SKM-1 treated with dmso at 0.1 percent for 144 hours (cell line): ENCODE measurements around the gene CPB2.

Experiments used
- DNase-seq: peaks from one replicate; lab custom pipeline; 2025; ENCODE audit not compliant: unreplicated experiment; lab: John Stamatoyannopoulos, UW

The CPB2 gene

DNA sequence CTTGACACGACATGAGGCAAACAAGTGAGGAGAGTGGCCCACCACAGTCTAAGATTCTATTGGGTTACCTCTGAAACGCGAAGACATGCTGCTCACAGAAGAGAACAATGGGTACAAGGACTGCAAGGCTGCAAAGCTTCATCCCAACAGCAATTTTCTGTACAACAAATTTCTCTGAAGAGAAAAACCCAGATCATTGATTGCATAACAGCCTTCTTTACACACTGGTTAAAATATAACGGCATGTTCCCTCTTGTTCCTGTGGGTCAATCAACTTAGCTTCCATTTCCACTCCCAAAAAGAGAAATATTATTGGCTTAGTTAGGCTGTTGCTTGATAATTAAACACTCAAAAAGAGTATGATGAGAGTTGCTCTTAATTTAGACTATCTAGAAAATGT lies at the start of gene CPB2:
TSS of gene CPB2 (minus strand) at position 166 of the 400 bp plus-strand sequence. CDS start at position 142, 24 bp downstream.
- no peak for DNase-seq

DNA sequence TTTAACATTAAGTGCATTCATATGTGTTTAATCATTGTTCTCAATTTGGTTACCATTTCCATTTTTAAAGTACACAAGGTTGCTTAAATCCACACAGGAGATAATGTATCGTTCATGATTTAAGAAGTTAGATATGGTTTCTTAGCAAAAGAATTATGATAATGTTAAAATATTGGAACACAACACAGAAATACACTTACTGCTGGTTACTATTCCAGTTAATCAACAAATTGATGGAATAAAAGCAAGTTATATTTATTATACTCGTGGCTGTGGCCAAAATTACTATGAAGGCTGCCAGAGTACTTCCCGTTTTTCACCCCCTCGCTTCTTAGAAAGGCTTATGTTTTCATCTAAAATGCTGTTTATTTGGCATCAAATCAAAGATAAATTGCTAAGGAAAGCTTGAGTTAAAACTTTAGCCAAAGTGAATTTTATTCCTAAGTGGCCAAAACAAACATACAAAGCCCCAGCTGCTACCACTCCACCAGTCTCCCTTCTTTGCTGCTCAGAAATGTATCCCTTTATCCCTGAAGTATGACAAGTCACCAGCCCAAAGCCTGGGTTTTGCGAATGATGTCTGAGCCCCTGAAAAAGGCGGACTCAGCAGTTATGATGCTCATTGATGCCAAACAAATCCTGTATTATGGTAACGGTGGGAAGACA lies 49.4 kb upstream of the CPB2 start:
- DNase-seq, result no peak

DNA sequence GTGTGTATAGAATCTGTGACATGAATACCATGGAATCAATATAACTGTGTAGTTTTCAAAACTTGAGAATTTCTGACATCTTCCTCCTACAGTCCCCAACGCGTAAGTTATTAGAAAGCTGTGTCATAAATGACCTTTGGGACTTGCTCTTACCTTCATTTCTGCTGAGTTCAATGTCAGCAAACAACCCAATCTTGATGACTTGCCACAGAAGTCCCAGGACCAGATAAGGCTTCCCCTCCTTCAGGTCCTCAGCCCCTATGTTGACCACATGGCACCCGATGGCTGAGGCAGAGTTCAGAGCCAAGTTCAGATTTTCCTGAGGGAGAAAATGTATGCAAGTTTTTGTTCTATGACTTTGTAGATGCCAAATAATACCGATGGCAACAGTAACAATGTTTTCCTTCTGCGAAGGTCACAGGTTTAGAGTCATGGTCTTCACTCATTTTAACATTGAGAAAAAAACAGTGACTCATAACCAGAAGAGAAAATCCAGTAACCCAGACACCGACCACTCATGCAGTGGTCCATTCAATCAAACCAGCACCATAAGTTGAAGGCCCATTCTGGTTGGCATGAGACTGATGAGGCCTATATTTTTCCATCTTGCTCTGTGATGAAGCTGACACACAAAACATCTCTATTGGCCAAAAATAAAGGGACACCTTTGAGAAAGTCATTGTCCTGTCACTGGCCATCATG lies 47.9 kb upstream of the CPB2 start:
- no peak for DNase-seq

DNA sequence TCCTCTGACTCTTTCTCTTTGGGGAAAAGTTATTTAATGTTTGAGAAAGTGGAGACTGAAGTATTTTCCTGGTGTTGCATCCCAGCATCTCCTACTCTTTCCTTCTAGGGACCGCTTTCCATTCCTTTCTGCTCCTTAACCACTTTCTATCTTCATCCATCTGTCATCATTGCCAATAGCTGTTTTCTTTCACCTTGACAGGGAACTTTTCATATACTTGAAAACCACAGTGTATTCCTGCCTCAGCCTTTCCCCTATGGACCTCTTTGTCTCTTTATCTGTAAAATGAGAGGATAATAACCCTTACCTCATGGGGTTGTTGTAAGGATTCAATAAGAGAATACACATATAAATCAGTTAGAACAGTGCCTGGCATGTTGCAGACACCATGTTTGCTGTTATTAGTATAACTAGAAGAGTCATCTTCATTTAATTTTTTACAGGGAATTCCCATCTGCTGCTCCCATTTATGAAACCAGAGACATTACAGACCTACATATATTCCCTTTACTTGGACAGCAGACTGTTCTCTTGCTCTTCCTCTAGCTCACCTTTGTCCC lies 45.4 kb upstream of the CPB2 start:
- no peak for DNase-seq

GRCh38 chr13:46149272-46150133 lies 44.7 kb upstream of the CPB2 start:
- DNase-seq, result no peak

DNA sequence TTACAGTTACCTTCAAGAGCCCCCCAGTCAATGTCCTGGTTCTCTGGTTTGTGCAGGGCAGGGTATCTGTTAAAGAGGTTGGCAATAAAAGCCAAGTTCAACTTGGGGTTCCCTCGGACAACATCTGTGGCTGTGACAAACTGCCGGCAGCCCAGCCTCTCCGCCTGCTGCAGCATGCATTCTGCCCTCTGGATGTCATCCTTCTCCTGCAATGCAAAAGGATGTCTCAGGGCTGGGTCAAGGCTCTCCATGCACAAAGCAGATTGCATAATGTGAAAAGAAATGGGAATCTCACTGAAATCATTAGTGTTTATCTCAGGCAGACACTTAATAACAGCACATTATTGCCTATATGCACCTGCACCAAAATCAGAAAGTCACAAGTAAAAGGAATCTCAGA lies 42.1 kb upstream of the CPB2 start:
- DNase-seq, result no peak

- no peak for DNase-seq
These were observed 41.1 kb upstream of the CPB2 start for GRCh38 chr13:46145950-46146349.

DNA sequence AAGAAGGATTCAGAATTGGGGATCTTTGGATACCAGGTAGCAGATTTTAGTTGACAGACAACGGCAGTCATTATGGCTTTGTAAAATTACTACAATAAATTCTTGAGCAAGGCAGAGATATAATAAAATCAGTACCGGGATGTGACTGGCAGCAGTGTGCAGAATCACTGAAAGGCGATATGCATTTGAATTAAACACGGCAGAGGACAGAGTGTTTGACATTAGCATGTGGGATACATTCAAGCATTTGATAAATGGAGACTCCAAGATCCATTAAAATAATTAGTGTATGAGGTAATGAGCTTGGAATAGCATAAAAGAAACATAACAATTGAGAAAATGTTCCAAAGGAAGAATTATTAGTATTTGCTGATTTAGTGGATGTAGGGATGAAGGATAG lies 40.3 kb upstream of the CPB2 start:
- DNase-seq, result no peak

DNA sequence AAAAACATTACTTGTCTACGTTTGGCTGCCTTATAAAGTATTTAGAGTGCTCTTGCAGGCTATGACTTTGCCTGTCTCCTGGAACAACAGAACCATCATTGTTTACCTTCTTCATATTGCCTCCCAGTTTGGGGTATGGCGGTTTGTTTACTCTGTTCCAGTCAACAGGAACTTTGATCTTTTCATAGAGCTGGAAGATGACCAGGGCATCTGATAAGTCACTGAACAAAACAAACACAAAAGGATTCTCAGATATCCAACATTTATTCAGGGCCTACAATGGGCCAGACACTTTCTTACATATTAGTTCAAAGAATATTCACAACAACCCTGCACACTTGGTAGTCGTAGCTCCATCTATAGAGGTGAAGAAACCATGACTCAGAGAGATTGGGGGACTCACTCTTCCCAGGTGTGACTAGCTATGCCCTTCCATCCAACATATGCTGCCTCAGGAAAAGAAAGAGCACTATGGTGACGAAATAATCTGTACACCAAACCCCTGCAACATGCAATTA lies 38.4 kb upstream of the CPB2 start:
- DNase-seq, result no peak

GRCh38 chr13:46142776-46143175 lies 37.9 kb upstream of the CPB2 start:
- no peak for DNase-seq

DNA sequence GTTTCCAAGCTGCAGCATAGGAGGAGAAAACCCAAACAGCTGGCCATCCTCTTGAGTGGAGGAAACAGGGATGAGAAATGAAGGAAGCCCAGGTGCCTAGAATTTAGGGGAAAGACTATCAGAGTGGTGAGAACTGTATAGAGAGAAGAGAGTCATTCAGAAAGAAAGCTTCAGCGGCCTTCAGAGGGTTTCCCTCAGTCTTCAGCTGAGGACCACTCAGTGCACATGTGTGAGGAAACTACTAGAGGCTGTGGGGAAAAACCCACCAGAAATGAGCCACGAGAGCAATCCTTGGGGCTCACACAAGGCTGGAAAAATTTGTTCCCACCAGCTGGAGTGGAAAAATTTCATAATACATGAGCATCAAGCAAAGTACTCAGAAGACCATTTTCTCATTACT lies 35.2 kb upstream of the CPB2 start:
- no peak for DNase-seq

GRCh38 chr13:46137627-46138317 lies 32.9 kb upstream of the CPB2 start:
- DNase-seq, result no peak

GRCh38 chr13:46136688-46137087 lies 31.9 kb upstream of the CPB2 start:
- DNase-seq, result no peak

GRCh38 chr13:46134961-46135522 lies 30.2 kb upstream of the CPB2 start:
- DNase-seq, result no peak

DNA sequence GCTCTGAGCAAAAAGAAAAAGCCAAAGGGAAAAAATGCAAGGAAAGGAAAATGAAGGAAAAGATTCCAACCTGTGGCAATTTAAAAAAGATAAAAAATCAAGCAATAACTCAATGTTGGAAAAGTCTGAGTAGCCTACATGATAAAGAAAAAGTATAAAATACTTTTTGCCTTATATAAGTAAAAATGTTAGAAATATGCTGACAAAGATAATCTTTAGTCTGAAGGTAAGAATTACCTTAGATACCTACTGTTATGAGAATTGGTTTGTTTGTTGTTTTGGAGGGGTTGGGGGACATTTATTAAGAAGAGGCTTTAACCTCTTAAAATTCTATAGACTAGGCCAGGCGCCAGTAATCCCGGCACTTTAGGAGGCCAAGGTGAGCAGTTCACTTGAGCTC lies 29.7 kb upstream of the CPB2 start:
- no peak for DNase-seq

- no peak for DNase-seq
These were observed 27.3 kb upstream of the CPB2 start for GRCh38 chr13:46132109-46132508.

DNA sequence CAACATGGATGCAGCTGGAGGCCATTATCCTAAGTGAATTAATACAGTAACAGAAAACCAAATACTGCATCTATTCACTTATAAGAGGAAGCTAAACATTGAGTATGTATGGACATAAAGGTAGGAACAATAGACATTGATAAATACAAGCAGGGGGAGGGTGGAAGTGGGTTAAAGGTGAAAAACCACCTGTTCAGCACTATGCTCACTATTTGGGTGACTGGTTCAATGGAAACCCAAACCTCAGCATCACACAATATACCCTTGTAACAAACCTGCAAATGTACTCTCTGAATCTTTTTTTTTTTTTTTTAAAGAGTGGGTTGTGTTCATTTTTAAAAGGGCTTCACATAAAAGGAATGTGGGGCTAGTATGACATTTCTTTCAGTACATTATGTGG lies 26.9 kb upstream of the CPB2 start:
- DNase-seq, result no peak

DNA sequence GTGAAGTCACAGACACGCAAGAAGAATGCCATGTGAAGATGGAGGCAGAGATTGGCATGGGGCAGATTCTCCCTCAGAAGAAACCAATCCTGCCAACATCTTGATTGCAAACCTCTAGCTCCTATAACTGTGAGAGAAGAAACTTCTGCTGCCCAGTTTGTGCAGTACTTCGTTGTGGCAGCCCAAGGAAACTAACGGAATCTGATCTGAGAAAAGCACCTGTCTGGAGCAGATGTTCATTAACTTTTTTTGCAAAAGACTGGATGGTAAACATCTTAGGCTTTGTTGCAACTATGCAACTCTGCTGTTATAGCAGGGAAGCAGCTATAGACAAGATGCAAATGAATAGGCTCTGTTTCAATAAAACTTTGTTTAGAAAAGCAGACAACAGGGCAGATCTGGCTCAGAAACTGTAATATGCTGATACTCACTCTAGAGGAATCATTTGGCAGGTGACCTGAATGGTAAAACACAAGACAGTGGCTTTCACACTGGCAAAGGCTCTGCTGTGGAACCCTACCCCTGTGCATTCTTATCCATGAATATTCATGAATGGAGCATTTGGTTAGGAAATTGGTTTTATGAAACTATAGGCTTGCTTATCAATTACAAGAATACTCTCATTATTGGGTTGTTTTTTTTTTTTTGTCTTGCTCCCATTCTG lies 25.3 kb upstream of the CPB2 start:
- no peak for DNase-seq

DNA sequence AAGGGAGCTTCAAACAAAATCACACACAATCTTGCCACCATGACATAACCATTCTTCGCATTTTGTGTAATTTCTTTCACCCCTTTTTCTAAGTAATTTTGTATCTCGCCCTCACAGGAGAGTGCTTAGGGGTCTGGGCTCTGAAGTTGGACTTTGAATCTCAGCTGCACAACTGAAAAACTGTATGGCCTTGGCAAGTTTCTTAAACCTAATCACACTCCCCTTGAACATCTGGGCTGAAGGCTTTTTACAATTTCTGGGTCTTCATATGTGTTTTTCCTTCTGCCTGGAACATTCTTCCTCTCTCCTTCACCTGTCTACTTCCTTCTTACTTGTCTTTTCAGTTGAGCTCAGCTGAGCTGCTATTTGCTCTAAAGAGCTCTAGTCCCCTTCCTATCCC lies 24.3 kb upstream of the CPB2 start:
- DNase-seq, result no peak
